Activated T-helper 2 cell treated with anti-CD3 and anti-CD28 coated beads, Interferon-gamma antibody, Interleukin-2, Interleukin-4, amounts not matched to agents 10 μg/mL and 5 μg/mL and 100 μg/mL, durations not matched to agents 14 hours and 24 hours and 36 hours (primary cell): Measurements from ENCODE around the gene PRKCA. TPM values are rescaled to one million over a fixed set of nuclear protein-coding genes. Genes with fewer than 3 reads are reported as not detected.
A peak's percentile ranks its signal among the peaks of the same experiment; 100 is the strongest.

Experiments
- DNase-seq: peaks from one replicate; pipeline ENCODE4 v3.0.0; 2021; ENCODE audit warnings: low spot score
- H3K27ac Mint-ChIP-seq: one replicate; pipeline ENCODE4 v1.8.0; 2021; ENCODE audit warnings: mixed read lengths
- H3K27me3 Mint-ChIP-seq: one replicate; pipeline ENCODE4 v1.8.0; 2021; ENCODE audit warnings: low read depth, mixed read lengths
- H3K36me3 Mint-ChIP-seq: one replicate; pipeline ENCODE4 v1.8.0; 2021; ENCODE audit warnings: low read depth, mixed read lengths
- H3K4me1 Mint-ChIP-seq: one replicate; pipeline ENCODE4 v1.8.0; 2021; ENCODE audit warnings: low read depth, mixed read lengths
- H3K4me3 Mint-ChIP-seq: one replicate; pipeline ENCODE4 v1.8.0; 2021; ENCODE audit warnings: low read depth, mild to moderate bottlenecking, moderate library complexity, mixed read lengths
- H3K9me3 Mint-ChIP-seq: one replicate; pipeline ENCODE4 v1.8.0; 2021; ENCODE audit warnings: mixed read lengths
- intact Hi-C: fragments of 100-400 bp; cut with micrococcal nuclease; formaldehyde crosslinking; loops from one replicate; pipeline ENCODE4 v1.15.1; 2023
- total RNA-seq: library from RNA; stranded (reverse); gene quantifications from 2 replicates; pipeline ENCODE4 v1.2.3, GENCODE V29; 2022

PRKCA gene
- total RNA-seq, 1 donor from 2014 or later, result 268 TPM

- peaks cover 9% of the 10 kb centered on the region for H3K9me3 Mint-ChIP-seq
- peaks cover 64% of the 10 kb centered on the region for H3K36me3 Mint-ChIP-seq
- no peak for DNase-seq
- H3K27ac Mint-ChIP-seq, result peak overlapping the region; percentile 62
- H3K4me1 Mint-ChIP-seq, result peaks cover 49% of the 10 kb centered on the region
- no peak overlapping the region for H3K4me3 Mint-ChIP-seq
- intact Hi-C loops, result loop anchor here (2.0 kb wide), 1 partner anchor 419 kb away; no protein-coding TSS in a partner anchor
- H3K27me3 Mint-ChIP-seq, result no peaks in the 10 kb centered on the region
Measured at GRCh38 chr17:66673668-66674276, 371.4 kb downstream of the PRKCA start.

- Mint-ChIP-seq H3K27me3 (no peaks in the 10 kb centered on the region), H3K36me3 (peaks cover 61% of the 10 kb centered on the region), H3K9me3 (peaks cover 9% of the 10 kb centered on the region), H3K4me1 (peaks cover 43% of the 10 kb centered on the region), H3K27ac (no peak overlapping the region), H3K4me3 (no peak overlapping the region)
- intact Hi-C loops, result no loop called here
- DNase-seq, result no peak
Measured at GRCh38 chr17:66675273-66675990, 373.0 kb downstream of the PRKCA start.

DNA sequence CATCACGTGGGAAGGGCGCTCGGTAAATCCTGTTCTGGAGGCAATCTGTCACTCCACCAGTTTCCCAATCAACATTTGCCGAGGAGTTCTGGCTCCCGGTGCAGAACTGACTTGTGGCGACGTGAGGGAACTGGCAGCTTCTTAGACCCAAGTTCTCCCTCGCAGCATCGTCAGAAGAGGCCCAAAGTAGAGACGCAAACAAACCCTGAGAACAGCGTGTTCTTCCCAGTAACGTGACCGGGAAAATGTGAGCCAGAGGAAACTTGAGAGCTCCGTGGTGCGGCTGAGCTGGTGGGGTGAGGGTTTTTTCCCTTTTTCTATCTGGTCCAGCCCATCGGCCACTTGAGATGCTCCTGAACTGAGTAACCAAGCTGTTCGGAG lies 373.6 kb downstream of the PRKCA start:
- H3K4me3 Mint-ChIP-seq, result no peak overlapping the region
- H3K27ac Mint-ChIP-seq, result no peak overlapping the region
- peaks cover 61% of the 10 kb centered on the region for H3K36me3 Mint-ChIP-seq
- H3K9me3 Mint-ChIP-seq, result peaks cover 9% of the 10 kb centered on the region
- intact Hi-C loops, result no loop called here
- H3K4me1 Mint-ChIP-seq, result peaks cover 43% of the 10 kb centered on the region
- DNase-seq, result no peak
- no peaks in the 10 kb centered on the region for H3K27me3 Mint-ChIP-seq

DNA sequence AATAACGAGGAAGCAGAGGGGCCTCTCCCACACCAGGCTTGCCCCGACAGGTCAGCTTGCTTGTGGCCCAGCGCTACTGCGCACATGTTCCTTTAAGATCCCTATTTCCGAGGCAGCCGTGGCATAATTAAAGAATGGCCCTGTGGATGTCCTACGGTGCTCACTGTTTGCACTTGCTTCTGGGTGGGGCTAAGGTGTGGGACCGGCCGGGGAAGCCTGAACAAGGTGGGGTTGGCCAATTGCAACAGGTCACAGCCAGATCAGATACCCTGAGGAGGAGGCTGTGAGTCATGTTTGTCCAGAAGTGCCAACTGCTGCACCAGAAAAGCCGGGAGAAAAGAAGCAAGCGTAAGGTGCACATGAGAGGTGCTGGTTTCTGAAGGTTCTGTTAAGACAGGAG lies 374.0 kb downstream of the PRKCA start:
- intact Hi-C loops, result no loop called here
- Mint-ChIP-seq H3K27me3 (no peaks in the 10 kb centered on the region), H3K36me3 (peaks cover 61% of the 10 kb centered on the region), H3K4me1 (peaks cover 42% of the 10 kb centered on the region), H3K9me3 (peaks cover 9% of the 10 kb centered on the region), H3K4me3 (no peak overlapping the region), H3K27ac (no peak overlapping the region)
- no peak for DNase-seq

- DNase-seq, result no peak
- Mint-ChIP-seq H3K27ac (peak overlapping the region; percentile 51), H3K36me3 (peaks cover 64% of the 10 kb centered on the region), H3K9me3 (peaks cover 9% of the 10 kb centered on the region), H3K27me3 (no peaks in the 10 kb centered on the region), H3K4me3 (no peak overlapping the region), H3K4me1 (peaks cover 34% of the 10 kb centered on the region)
- intact Hi-C loops, result no loop called here
Measured at GRCh38 chr17:66677201-66677981, 375.0 kb downstream of the PRKCA start.

DNA sequence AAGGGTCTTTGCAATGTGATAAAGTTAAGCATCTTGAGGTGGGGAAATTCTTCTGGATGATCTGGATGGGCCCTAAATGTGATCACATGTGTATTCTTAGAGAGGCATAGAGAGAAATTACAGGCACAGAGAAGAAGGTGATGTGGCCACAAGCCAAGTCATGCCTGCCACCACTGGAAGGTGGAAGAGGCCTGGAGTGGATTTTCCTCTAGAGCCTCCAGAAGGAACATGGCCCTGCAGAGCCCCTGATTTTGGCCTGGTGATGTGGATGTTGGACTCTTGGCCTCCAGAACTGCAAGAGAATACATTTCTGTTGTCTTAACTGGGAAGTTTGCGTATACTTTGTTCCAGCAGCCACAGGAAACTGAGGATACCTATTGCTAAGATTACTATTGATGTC lies 375.6 kb downstream of the PRKCA start:
- peak overlapping the region; percentile 34 for H3K27ac Mint-ChIP-seq
- no peaks in the 10 kb centered on the region for H3K27me3 Mint-ChIP-seq
- H3K4me3 Mint-ChIP-seq, result no peak overlapping the region
- peaks cover 63% of the 10 kb centered on the region for H3K36me3 Mint-ChIP-seq
- no peak for DNase-seq
- intact Hi-C loops, result no loop called here
- peaks cover 32% of the 10 kb centered on the region for H3K4me1 Mint-ChIP-seq
- peaks cover 9% of the 10 kb centered on the region for H3K9me3 Mint-ChIP-seq

GRCh38 chr17:66678827-66679226 lies 376.4 kb downstream of the PRKCA start:
- H3K27ac Mint-ChIP-seq, result no peak overlapping the region
- intact Hi-C loops, result no loop called here
- peaks cover 26% of the 10 kb centered on the region for H3K4me1 Mint-ChIP-seq
- no peak for DNase-seq
- H3K27me3 Mint-ChIP-seq, result no peaks in the 10 kb centered on the region
- H3K36me3 Mint-ChIP-seq, result peaks cover 58% of the 10 kb centered on the region
- no peak overlapping the region for H3K4me3 Mint-ChIP-seq
- peaks cover 9% of the 10 kb centered on the region for H3K9me3 Mint-ChIP-seq

DNA sequence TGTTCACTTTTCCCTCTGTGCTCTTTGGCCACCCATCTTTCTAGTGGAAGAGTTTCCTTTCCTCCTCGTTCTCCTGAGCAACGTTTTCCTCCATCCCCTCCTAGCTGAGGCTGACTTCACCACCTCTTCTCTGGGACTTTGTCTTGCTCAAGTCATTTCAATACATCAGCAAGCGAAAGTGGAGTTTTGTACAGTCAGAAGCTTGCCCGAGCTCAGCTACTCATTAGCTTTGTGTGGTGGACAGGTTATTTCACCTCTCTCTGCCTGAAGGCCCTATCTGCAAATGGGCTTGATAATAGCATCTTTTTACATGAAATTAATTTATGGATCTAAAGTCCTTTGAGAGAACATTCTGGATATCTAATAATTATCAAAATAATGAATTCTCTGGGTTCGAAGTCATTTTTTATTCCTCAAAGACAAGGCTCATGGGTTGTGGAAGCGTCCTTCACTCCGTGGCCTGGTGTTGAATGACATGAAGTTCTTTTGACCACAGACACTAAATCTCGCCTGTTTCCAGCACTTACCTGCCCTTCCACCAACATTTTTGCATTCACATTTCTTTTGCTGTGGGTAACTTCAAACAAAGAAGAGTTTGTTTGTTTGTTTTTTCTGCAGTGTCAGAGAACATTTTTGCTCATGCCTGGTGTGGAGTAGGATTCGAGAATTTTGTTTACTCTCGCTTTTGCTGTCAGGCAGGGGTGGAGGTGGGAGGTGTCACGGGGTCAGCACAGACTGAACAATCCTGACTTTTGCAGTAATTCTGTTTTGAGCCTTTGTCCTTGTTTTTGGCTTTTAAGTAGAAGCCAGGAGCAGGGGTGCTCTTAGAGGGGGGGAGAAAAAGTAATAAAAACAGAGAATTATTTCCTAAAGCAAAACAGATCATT lies 377.5 kb downstream of the PRKCA start:
- Mint-ChIP-seq H3K36me3 (peaks cover 53% of the 10 kb centered on the region), H3K27ac (no peak overlapping the region), H3K4me3 (no peak overlapping the region), H3K27me3 (no peaks in the 10 kb centered on the region), H3K4me1 (peaks cover 19% of the 10 kb centered on the region), H3K9me3 (peaks cover 9% of the 10 kb centered on the region)
- no peak for DNase-seq
- intact Hi-C loops, result no loop called here

- H3K27ac Mint-ChIP-seq, result no peak overlapping the region
- intact Hi-C loops, result no loop called here
- H3K27me3 Mint-ChIP-seq, result no peaks in the 10 kb centered on the region
- peaks cover 9% of the 10 kb centered on the region for H3K9me3 Mint-ChIP-seq
- peaks cover 52% of the 10 kb centered on the region for H3K36me3 Mint-ChIP-seq
- DNase-seq, result no peak
- H3K4me3 Mint-ChIP-seq, result no peak overlapping the region
- peaks cover 12% of the 10 kb centered on the region for H3K4me1 Mint-ChIP-seq
Measured at GRCh38 chr17:66682283-66682682, 379.9 kb downstream of the PRKCA start.

DNA sequence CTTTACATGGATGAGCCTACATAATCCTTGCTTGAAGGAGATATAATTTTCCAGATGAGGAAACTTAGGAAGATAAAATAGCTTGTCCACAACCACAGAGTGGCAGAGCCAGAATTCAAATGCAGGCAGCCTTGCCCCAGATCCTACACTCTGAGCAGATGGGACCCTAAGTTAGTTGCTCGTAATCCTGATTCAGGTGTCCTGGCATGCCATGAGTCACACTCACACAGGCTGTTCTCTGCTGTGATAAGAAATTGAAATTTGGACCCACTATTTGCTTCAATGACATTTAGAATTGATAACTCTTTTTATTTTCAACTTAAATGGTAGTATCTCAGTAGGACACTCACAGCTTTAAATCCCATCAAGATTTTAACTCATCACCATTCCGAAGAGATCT lies 381.8 kb downstream of the PRKCA start:
- no peaks in the 10 kb centered on the region for H3K9me3 Mint-ChIP-seq

GRCh38 chr17:66684731-66685130 lies 382.3 kb downstream of the PRKCA start:
- no peak for DNase-seq
- Mint-ChIP-seq H3K27me3 (no peaks in the 10 kb centered on the region), H3K4me1 (peaks cover 4% of the 10 kb centered on the region), H3K27ac (no peak overlapping the region), H3K4me3 (no peak overlapping the region), H3K9me3 (no peaks in the 10 kb centered on the region), H3K36me3 (peaks cover 53% of the 10 kb centered on the region)
- intact Hi-C loops, result no loop called here

More for the DNA sequence above, 381.8 kb downstream of the PRKCA start:
- Mint-ChIP-seq H3K27me3 (no peaks in the 10 kb centered on the region), H3K36me3 (peaks cover 53% of the 10 kb centered on the region), H3K4me1 (peaks cover 4% of the 10 kb centered on the region), H3K4me3 (no peak overlapping the region), H3K27ac (no peak overlapping the region)
- no peak for DNase-seq
- intact Hi-C loops, result no loop called here

DNA sequence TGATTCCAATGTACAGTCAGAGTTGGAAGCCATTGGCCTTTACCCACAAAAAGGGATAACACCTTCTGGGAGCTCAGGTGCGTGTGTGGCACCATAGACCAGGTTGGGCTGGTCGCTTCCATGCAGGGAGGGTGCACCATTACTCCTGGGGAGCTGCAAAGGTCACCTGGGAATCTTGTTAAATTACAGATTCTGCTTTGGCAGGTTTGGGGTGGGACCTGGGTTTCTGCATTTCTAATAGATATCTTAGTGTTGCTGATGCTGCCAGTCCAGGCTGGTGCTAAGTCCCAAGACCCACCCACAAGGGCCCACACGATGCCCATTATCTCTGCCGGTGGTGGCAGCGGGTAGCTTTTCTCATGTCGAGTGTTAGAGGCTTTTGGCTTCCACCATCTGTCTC lies 384.2 kb downstream of the PRKCA start:
- Mint-ChIP-seq H3K9me3 (no peaks in the 10 kb centered on the region), H3K27me3 (no peaks in the 10 kb centered on the region), H3K36me3 (peaks cover 65% of the 10 kb centered on the region), H3K27ac (no peak overlapping the region), H3K4me3 (no peak overlapping the region), H3K4me1 (peaks cover 9% of the 10 kb centered on the region)
- intact Hi-C loops, result no loop called here
- DNase-seq, result no peak
